ENCODE results near the gene FUT1.

The FUT1 gene

GRCh38 chr19:48715681-48716171 is 36.7 kb downstream of the FUT1 start:
- no peak for DNase-seq

GRCh38 chr19:48714759-48715675 is 37.4 kb downstream of the FUT1 start:
- DNase-seq, result no peak

DNA sequence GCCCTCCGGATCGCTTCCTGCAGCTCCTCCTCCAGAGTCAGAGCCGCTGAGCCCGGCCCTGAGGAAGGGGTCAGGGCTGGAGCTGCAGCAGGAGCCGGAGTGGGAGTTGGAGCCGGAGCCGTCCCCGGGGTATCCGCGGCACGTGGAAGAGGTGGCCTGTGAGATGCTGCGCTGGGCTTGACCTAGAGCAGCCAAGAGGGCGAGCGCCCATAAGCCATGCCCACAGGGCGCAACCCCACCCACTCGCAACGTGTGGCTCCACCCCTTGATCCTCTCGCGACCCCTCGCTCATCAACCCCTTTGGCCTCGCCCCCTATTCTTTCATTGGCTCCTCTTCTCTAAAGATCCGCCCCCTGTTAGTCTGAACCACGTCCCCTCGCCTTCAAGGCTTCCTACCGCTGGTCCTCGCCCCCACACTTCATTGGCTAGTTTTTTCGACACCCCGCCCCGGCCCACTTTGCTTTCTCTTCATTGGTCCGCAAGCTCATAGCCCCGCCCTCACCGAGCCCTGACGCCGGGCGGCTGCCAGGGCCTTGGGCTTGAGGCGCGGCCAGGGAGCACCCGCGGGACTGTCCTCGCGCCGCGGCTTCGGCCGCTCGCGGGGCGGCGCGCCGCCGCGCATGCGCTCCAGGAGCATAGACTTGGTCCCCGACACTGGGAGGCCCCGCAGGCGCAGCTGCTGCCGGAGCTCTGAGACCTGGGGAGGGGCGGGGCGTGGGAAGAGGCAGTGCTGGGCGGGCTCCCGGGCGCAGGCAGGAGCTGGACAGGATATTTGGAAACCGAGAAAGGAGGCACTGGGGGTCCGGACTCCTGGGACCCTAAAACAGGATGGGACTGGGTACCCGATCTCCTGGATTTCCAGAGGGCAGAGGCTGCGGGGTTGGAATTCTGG is 38.3 kb downstream of the FUT1 start:
- peak; percentile 99 for DNase-seq

- DNase-seq, result peak; percentile 14
Measured at GRCh38 chr19:48713041-48713863, 39.2 kb downstream of the FUT1 start.

DNA sequence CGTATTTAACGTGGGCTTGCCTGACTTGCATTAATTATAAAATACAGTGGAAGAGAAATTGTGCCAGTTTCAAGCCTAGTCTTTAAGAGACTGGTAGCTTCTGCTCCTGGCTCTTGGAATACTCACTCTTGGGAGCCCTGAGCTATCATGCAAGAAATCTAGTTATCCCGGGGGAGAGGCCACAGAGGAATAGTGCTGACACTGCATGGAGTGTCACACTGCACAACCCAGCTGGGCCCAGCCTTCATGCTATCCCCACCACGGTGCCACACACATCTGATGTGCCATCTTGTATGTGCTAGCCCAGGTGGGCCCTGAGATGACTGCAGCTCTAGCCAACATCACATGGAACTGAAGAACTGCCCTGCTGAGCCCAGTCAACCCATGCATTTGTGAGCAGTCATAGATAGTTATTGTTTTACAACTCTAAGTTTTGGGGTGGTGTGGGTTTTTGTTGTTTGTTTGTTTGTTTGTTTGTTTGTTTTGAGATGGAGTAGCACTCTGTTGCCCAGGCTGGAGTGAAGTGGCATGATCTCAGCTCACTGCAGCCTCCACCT is 41.3 kb downstream of the FUT1 start:
- no peak for DNase-seq

GRCh38 chr19:48708471-48708870 is 44.0 kb downstream of the FUT1 start:
- DNase-seq, result no peak

GRCh38 chr19:48705431-48705830 is 47.0 kb downstream of the FUT1 start:
- no peak for DNase-seq

DNA sequence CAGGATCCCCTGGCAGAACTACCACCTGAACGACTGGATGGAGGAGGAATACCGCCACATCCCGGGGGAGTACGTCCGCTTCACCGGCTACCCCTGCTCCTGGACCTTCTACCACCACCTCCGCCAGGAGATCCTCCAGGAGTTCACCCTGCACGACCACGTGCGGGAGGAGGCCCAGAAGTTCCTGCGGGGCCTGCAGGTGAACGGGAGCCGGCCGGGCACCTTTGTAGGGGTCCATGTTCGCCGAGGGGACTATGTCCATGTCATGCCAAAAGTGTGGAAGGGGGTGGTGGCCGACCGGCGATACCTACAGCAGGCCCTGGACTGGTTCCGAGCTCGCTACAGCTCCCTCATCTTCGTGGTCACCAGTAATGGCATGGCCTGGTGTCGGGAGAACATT is 49.1 kb downstream of the FUT1 start:
- DNase-seq, result no peak

DNA sequence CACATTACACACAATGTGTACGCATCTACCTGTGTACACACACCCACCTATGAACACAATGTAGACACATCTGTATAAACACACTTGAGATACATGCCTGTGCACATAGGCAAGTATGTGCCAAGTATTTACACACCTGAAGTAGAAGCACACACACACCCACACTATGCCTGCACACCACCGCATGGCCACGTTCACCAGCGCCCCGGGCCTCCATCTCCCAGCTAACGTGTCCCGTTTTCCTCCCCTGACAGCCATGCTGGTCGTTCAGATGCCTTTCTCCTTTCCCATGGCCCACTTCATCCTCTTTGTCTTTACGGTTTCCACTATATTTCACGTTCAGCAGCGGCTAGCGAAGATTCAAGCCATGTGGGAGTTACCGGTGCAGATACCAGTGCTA is 49.7 kb downstream of the FUT1 start:
- DNase-seq, result no peak

GRCh38 chr19:48698046-48698445 is 54.4 kb downstream of the FUT1 start:
- no peak for DNase-seq

Measured in NCI-H748 treated with DMSO at 0.1 percent for 48 hours (cell line).